Measurements from ENCODE around the gene RBFOX1.

The RBFOX1 gene

GRCh38 chr16:7547736-7548135, 215.1 kb downstream of the RBFOX1 start:
- no peak overlapping the region for H3K27ac ChIP-seq (ENCODE audit: poor library complexity, severe bottlenecking)
- no peaks in the 10 kb centered on the region for H3K27me3 ChIP-seq (ENCODE audit: insufficient read depth, poor library complexity, severe bottlenecking)
- ATAC-seq (ENCODE audit: low read depth): no peak
- TF ChIP-seq CTCF (IDR thresholded peaks at IDR 0.05; ENCODE audit: poor library complexity, severe bottlenecking): no peak
- H3K4me1 ChIP-seq (ENCODE audit: insufficient read depth, poor library complexity, severe bottlenecking): no peaks in the 10 kb centered on the region
- H3K4me3 ChIP-seq (ENCODE audit: severe bottlenecking): no peak overlapping the region
- DNase-seq (ENCODE audit: low spot score): no peak
- no peaks in the 10 kb centered on the region for H3K9me3 ChIP-seq (ENCODE audit: severe bottlenecking)
- no peaks in the 10 kb centered on the region for H3K36me3 ChIP-seq (ENCODE audit: low read depth)

- H3K4me3 ChIP-seq (ENCODE audit: severe bottlenecking): no peak overlapping the region
- H3K27ac ChIP-seq (ENCODE audit: poor library complexity, severe bottlenecking): no peak overlapping the region
- H3K36me3 ChIP-seq (ENCODE audit: low read depth): no peaks in the 10 kb centered on the region
- H3K27me3 ChIP-seq (ENCODE audit: insufficient read depth, poor library complexity, severe bottlenecking): no peaks in the 10 kb centered on the region
- H3K4me1 ChIP-seq (ENCODE audit: insufficient read depth, poor library complexity, severe bottlenecking): no peaks in the 10 kb centered on the region
- no peak for TF ChIP-seq CTCF (IDR thresholded peaks at IDR 0.05; ENCODE audit: poor library complexity, severe bottlenecking)
- ATAC-seq (ENCODE audit: low read depth): no peak
- DNase-seq (ENCODE audit: low spot score): no peak
- no peaks in the 10 kb centered on the region for H3K9me3 ChIP-seq (ENCODE audit: severe bottlenecking)
Measured at GRCh38 chr16:7548796-7549318, 216.2 kb downstream of the RBFOX1 start.

GRCh38 chr16:7550096-7550495, 217.5 kb downstream of the RBFOX1 start:
- Histone ChIP-seq H3K9me3 (ENCODE audit: severe bottlenecking) (no peaks in the 10 kb centered on the region), H3K27me3 (ENCODE audit: insufficient read depth, poor library complexity, severe bottlenecking) (no peaks in the 10 kb centered on the region), H3K36me3 (ENCODE audit: low read depth) (no peaks in the 10 kb centered on the region), H3K27ac (ENCODE audit: poor library complexity, severe bottlenecking) (no peak overlapping the region), H3K4me1 (ENCODE audit: insufficient read depth, poor library complexity, severe bottlenecking) (no peaks in the 10 kb centered on the region), H3K4me3 (ENCODE audit: severe bottlenecking) (no peak overlapping the region)
- ATAC-seq (ENCODE audit: low read depth) (no peak), DNase-seq (ENCODE audit: low spot score) (no peak)
- TF ChIP-seq CTCF (IDR thresholded peaks at IDR 0.05; ENCODE audit: poor library complexity, severe bottlenecking): no peak

GRCh38 chr16:7555459-7555858, 222.8 kb downstream of the RBFOX1 start:
- no peak overlapping the region for H3K4me3 ChIP-seq (ENCODE audit: severe bottlenecking)
- ATAC-seq (ENCODE audit: low read depth): no peak
- TF ChIP-seq CTCF (IDR thresholded peaks at IDR 0.05; ENCODE audit: poor library complexity, severe bottlenecking): no peak
- H3K36me3 ChIP-seq (ENCODE audit: low read depth): no peaks in the 10 kb centered on the region
- H3K9me3 ChIP-seq (ENCODE audit: severe bottlenecking): no peaks in the 10 kb centered on the region
- H3K27me3 ChIP-seq (ENCODE audit: insufficient read depth, poor library complexity, severe bottlenecking): no peaks in the 10 kb centered on the region
- no peak for DNase-seq (ENCODE audit: low spot score)
- no peaks in the 10 kb centered on the region for H3K4me1 ChIP-seq (ENCODE audit: insufficient read depth, poor library complexity, severe bottlenecking)
- no peak overlapping the region for H3K27ac ChIP-seq (ENCODE audit: poor library complexity, severe bottlenecking)

- no peaks in the 10 kb centered on the region for H3K27me3 ChIP-seq (ENCODE audit: insufficient read depth, poor library complexity, severe bottlenecking)
- no peak for ATAC-seq (ENCODE audit: low read depth)
- no peak for DNase-seq (ENCODE audit: low spot score)
- H3K27ac ChIP-seq (ENCODE audit: poor library complexity, severe bottlenecking): no peak overlapping the region
- H3K9me3 ChIP-seq (ENCODE audit: severe bottlenecking): no peaks in the 10 kb centered on the region
- H3K4me3 ChIP-seq (ENCODE audit: severe bottlenecking): no peak overlapping the region
- no peak for TF ChIP-seq CTCF (IDR thresholded peaks at IDR 0.05; ENCODE audit: poor library complexity, severe bottlenecking)
- H3K4me1 ChIP-seq (ENCODE audit: insufficient read depth, poor library complexity, severe bottlenecking): no peaks in the 10 kb centered on the region
- H3K36me3 ChIP-seq (ENCODE audit: low read depth): no peaks in the 10 kb centered on the region
Measured at GRCh38 chr16:7561908-7562405, 229.3 kb downstream of the RBFOX1 start.

Data from RWPE2 (cell line).